ENCODE measurements around the gene RPL7A.
"Not testable (repeated sequence)": the region's sequence is repeated elsewhere in the genome, so short reads cannot be mapped to it uniquely, and the experiment has no call there.

Gene RPL7A

DNA sequence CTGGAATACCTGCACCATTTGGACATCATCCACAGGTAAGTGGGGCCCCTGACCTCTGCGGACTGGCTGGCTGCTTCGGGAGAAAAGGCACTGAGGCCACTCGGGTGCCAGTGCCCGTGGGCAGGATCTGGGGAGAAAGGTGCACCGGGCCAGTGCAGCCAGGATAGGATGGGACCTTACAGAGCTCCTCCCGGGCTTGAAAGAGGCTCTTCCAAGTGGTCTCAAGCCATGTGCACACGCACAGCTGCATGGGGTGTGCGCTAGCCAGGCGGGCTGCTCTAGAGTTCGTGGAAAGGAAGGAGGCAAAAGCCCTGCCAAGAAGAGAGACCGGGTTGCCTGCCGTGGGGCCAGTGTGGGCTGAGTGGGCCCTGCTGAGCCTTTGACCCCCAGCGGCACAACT lies 41.5 kb downstream of the RPL7A start:
- DNase-seq (ENCODE audit: low read depth, low spot score) = no peak
- Histone ChIP-seq H3K27ac (ENCODE audit: low read length) (no peak overlapping the region), H3K36me3 (ENCODE audit: control insufficient read depth, insufficient read depth, low read length) (no peaks in the 10 kb centered on the region)

DNA sequence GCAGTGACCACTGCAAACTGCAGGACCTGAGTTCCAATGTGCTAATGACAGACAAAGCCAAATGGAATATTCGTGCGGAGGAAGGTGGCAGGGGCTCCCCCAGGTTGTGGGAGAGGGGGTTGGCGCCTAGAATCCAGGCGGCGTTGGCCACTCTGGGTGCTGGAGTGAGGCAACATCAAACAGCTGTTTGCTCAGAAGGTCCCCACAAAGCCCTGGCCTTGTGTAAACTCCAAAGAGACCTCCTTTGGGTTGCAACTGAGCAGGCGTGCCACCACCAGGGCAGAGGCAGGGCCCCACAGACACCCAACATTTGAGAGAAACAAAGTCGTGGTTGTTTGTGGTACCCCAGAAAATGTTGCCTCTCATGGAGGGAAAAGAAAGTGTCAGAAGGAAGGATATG lies 42.7 kb downstream of the RPL7A start:
- Histone ChIP-seq H3K27me3 (ENCODE audit: control insufficient read depth, insufficient read depth, low read length) (no peaks in the 10 kb centered on the region), H3K27ac (ENCODE audit: low read length) (no peak overlapping the region), H3K36me3 (ENCODE audit: control insufficient read depth, insufficient read depth, low read length) (no peaks in the 10 kb centered on the region), H3K9me3 (ENCODE audit: control insufficient read depth, insufficient read depth, low read length) (no peaks in the 10 kb centered on the region), H3K4me3 (ENCODE audit: low read length) (no peak overlapping the region; the same call in 1 of the 2 replicates), H3K4me1 (ENCODE audit: control insufficient read depth, insufficient read depth, low read length) (no peaks in the 10 kb centered on the region)
- DNase-seq (ENCODE audit: low read depth, low spot score) = no peak
- no CpG with 5 or more reads among the region's 7 CpGs for WGBS (ENCODE audit: insufficient coverage, insufficient read length)

More for the DNA sequence above, 41.5 kb downstream of the RPL7A start:
- Histone ChIP-seq H3K27me3 (ENCODE audit: control insufficient read depth, insufficient read depth, low read length) (no peaks in the 10 kb centered on the region), H3K9me3 (ENCODE audit: control insufficient read depth, insufficient read depth, low read length) (no peaks in the 10 kb centered on the region), H3K4me1 (ENCODE audit: control insufficient read depth, insufficient read depth, low read length) (no peaks in the 10 kb centered on the region), H3K4me3 (ENCODE audit: low read length) (no peak overlapping the region)
- WGBS (ENCODE audit: insufficient coverage, insufficient read length) = no CpG with 5 or more reads among the region's 13 CpGs

DNA sequence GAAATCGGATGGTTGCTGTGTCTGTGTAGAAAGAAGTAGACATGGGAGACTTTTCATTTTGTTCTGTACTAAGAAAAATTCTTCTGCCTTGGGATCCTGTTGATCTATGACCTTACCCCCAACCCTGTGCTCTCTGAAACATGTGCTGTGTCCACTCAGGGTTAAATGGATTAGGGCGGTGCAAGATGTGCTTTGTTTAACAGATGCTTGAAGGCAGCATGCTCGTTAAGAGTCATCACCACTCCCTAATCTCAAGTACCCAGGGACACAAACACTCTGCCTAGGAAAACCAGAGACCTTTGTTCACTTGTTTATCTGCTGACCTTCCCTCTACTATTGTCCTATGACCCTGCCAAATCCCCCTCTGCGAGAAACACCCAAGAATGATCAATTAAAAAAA lies 43.4 kb downstream of the RPL7A start:
- H3K4me1 ChIP-seq (ENCODE audit: control insufficient read depth, insufficient read depth, low read length); H3K27ac ChIP-seq (ENCODE audit: low read length); H3K9me3 ChIP-seq (ENCODE audit: control insufficient read depth, insufficient read depth, low read length); H3K4me3 ChIP-seq (ENCODE audit: low read length); H3K36me3 ChIP-seq (ENCODE audit: control insufficient read depth, insufficient read depth, low read length); H3K27me3 ChIP-seq (ENCODE audit: control insufficient read depth, insufficient read depth, low read length); DNase-seq (ENCODE audit: low read depth, low spot score): not testable (repeated sequence)
- no CpG with 5 or more reads among the region's 4 CpGs for WGBS (ENCODE audit: insufficient coverage, insufficient read length)

DNA sequence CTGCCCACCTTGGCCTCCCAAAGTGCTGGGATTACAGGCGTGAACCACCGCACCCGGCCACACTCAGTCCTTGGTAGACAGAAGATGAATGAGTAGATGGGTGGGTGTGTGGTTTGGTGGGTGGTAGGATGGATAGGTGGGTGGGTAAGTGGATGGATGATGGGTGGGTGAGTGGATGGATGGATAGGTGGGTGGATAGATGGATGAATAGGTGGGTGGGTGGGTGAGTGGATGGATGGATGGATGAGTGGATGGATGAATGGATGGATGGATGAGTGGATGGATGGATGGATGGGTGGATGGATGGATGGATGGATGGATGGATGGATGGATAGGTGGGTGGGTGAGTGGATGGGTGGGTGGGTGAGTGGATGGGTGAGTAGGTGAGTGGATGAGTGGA lies 44.3 kb downstream of the RPL7A start:
- H3K9me3 ChIP-seq (ENCODE audit: control insufficient read depth, insufficient read depth, low read length); H3K27me3 ChIP-seq (ENCODE audit: control insufficient read depth, insufficient read depth, low read length); H3K36me3 ChIP-seq (ENCODE audit: control insufficient read depth, insufficient read depth, low read length); H3K4me3 ChIP-seq (ENCODE audit: low read length); H3K27ac ChIP-seq (ENCODE audit: low read length); DNase-seq (ENCODE audit: low read depth, low spot score); H3K4me1 ChIP-seq (ENCODE audit: control insufficient read depth, insufficient read depth, low read length): not testable (repeated sequence)
- no CpG with 5 or more reads among the region's 3 CpGs for WGBS (ENCODE audit: insufficient coverage, insufficient read length)

DNA sequence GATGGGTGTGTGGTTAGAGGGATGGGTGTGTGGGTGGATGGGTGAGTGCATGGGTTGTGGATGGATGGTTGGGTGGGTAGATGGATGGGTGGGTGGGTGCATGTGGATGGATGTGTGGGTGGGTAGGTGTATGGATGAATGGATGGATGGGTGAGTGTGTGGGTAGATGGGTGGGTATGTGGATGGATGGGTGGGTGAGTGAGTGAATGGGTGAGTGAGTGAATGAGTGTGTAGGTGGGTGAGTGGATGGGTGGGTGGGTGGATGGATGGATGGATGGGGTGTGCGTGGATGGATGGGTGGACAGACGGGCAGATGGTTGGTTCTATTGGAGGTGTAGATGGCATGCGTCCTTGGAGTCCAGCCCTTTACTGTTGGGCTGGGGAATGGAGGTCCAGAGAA lies 45.4 kb downstream of the RPL7A start:
- no peaks in the 10 kb centered on the region for H3K36me3 ChIP-seq (ENCODE audit: control insufficient read depth, insufficient read depth, low read length)
- H3K9me3 ChIP-seq (ENCODE audit: control insufficient read depth, insufficient read depth, low read length) = no peaks in the 10 kb centered on the region
- no peak overlapping the region for H3K27ac ChIP-seq (ENCODE audit: low read length)
- WGBS (ENCODE audit: insufficient coverage, insufficient read length) = no CpG with 5 or more reads among the region's 3 CpGs
- H3K4me1 ChIP-seq (ENCODE audit: control insufficient read depth, insufficient read depth, low read length) = no peaks in the 10 kb centered on the region
- no peak for DNase-seq (ENCODE audit: low read depth, low spot score)
- no peaks in the 10 kb centered on the region for H3K27me3 ChIP-seq (ENCODE audit: control insufficient read depth, insufficient read depth, low read length)
- H3K4me3 ChIP-seq (ENCODE audit: low read length) = no peak overlapping the region

DNA sequence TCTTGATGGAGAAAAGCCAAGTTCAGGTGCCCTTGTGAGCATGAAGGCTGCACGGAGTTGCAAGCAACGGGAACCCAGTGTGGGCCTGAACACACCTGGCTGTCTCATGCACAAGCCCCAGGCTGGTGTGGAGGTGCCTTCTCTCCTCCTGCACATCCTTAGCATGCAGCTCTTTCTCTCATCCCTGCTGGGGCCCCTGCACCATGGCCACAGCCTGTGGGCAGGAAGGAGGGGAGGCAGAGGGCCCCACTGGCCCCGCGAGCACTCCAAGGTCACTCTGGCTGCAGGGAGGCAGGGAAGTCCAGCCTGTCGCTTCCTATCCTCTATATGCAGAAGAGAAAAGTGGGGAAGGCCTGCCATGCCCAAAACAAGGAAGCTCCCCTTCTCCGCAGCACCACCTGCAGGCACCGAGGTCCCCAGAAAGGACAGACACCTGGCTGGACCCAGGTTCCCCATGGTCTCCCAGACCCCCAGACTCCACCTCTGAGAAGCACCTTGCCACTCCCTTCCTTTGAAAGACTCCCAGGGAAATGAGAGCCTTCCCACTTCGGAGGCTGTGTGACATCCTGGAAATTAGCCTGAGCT lies 46.8 kb downstream of the RPL7A start:
- no peaks in the 10 kb centered on the region for H3K27me3 ChIP-seq (ENCODE audit: control insufficient read depth, insufficient read depth, low read length)
- no peaks in the 10 kb centered on the region for H3K36me3 ChIP-seq (ENCODE audit: control insufficient read depth, insufficient read depth, low read length)
- H3K9me3 ChIP-seq (ENCODE audit: control insufficient read depth, insufficient read depth, low read length) = no peaks in the 10 kb centered on the region
- H3K27ac ChIP-seq (ENCODE audit: low read length) = no peak overlapping the region
- WGBS (ENCODE audit: insufficient coverage, insufficient read length) = no CpG with 5 or more reads among the region's 8 CpGs
- no peak overlapping the region for H3K4me3 ChIP-seq (ENCODE audit: low read length)
- no peak for DNase-seq (ENCODE audit: low read depth, low spot score)
- no peaks in the 10 kb centered on the region for H3K4me1 ChIP-seq (ENCODE audit: control insufficient read depth, insufficient read depth, low read length)

DNA sequence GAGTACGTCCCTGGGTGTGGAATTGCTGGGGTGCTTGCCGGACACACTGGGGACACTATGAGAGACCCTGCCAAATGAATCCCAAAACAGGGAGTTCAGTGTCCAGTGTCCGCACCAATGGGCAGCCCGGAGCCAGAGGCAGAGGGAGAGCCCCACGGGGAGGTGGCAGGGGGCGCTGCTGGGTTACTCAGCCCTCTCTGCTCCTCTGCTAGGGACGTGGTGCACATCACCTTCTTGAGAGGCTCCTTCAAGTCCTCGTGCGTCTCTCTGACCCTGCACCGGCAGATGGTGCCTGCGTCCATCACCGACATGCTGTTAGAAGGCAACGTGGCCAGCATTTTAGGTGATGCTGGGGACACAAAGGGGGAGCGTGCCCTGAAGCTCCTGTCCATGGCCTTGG lies 48.9 kb downstream of the RPL7A start:
- no peaks in the 10 kb centered on the region for H3K36me3 ChIP-seq (ENCODE audit: control insufficient read depth, insufficient read depth, low read length)
- H3K4me3 ChIP-seq (ENCODE audit: low read length) = no peak overlapping the region
- H3K27me3 ChIP-seq (ENCODE audit: control insufficient read depth, insufficient read depth, low read length) = no peaks in the 10 kb centered on the region
- no CpG with 5 or more reads among the region's 14 CpGs for WGBS (ENCODE audit: insufficient coverage, insufficient read length)
- H3K4me1 ChIP-seq (ENCODE audit: control insufficient read depth, insufficient read depth, low read length) = no peaks in the 10 kb centered on the region
- no peak for DNase-seq (ENCODE audit: low read depth, low spot score)
- H3K27ac ChIP-seq (ENCODE audit: low read length) = no peak overlapping the region
- H3K9me3 ChIP-seq (ENCODE audit: control insufficient read depth, insufficient read depth, low read length) = no peaks in the 10 kb centered on the region

DNA sequence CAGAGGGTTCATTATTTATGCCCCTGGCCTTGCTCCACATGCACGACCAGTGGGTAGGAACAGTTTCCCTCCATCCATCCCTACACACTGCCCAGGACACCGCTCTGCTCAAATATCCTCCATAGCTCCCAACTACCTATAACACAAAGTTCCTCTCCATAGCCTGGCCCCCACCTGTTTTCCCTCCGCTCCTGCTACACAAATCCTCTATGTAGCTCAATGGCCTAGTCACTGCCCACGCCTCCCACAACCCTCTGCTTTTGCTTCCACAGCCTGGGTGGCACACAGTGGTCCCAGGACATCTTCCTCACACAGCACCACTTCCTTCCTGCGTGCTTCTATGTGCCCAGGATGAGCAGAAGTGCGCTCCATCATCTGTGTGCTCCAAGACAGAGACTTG lies 49.4 kb downstream of the RPL7A start:
- no peaks in the 10 kb centered on the region for H3K9me3 ChIP-seq (ENCODE audit: control insufficient read depth, insufficient read depth, low read length)
- no peak for DNase-seq (ENCODE audit: low read depth, low spot score)
- no peaks in the 10 kb centered on the region for H3K36me3 ChIP-seq (ENCODE audit: control insufficient read depth, insufficient read depth, low read length)
- WGBS (ENCODE audit: insufficient coverage, insufficient read length) = no CpG with 5 or more reads among the region's 6 CpGs
- no peak overlapping the region for H3K4me3 ChIP-seq (ENCODE audit: low read length)
- H3K27ac ChIP-seq (ENCODE audit: low read length) = no peak overlapping the region
- H3K27me3 ChIP-seq (ENCODE audit: control insufficient read depth, insufficient read depth, low read length) = no peaks in the 10 kb centered on the region
- H3K4me1 ChIP-seq (ENCODE audit: control insufficient read depth, insufficient read depth, low read length) = no peaks in the 10 kb centered on the region

DNA sequence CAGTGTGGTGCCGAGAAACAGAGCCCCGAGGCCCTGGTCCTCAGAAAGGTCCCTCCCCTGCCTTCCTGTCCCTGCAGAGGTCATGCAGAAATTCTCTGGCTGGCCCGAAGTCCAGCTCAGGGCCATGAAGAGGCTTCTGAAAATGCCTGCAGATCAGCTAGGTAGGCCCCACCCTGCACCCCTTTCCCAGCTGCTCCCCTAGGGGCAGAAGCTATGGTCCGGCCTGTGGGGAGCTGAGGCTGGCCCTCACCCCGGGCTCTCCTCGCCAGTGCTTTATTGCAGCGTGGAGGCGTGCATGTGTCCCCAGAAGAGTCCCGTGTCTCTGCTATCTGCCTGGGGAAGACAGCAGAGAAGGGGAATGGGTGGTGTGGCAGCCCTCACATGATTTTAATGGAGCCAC lies 49.9 kb downstream of the RPL7A start:
- Histone ChIP-seq H3K27ac (ENCODE audit: low read length) (no peak overlapping the region), H3K27me3 (ENCODE audit: control insufficient read depth, insufficient read depth, low read length) (no peaks in the 10 kb centered on the region), H3K9me3 (ENCODE audit: control insufficient read depth, insufficient read depth, low read length) (no peaks in the 10 kb centered on the region), H3K4me1 (ENCODE audit: control insufficient read depth, insufficient read depth, low read length) (no peaks in the 10 kb centered on the region), H3K36me3 (ENCODE audit: control insufficient read depth, insufficient read depth, low read length) (no peaks in the 10 kb centered on the region), H3K4me3 (ENCODE audit: low read length) (no peak overlapping the region)
- DNase-seq (ENCODE audit: low read depth, low spot score) = no peak
- no CpG with 5 or more reads among the region's 9 CpGs for WGBS (ENCODE audit: insufficient coverage, insufficient read length)

DNA sequence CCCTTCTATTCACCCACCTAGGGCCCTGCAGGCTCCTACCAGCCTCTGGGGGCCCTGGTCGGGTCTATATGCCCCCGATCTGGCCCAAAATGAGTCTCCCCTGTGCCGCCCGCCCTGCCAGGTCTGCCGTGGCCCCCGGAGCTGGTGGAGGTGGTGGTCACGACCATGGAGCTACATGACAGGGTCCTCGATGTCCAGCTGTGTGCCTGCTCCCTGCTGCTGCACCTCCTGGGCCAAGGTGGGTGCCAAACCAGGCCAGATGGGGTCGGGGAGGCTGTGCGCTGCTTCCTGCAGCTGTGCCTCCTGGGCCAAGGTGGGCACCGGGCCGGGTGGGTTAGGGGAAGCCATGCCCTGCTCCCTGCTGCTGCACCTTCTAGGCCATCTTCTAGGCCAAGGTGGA lies 52.3 kb downstream of the RPL7A start:
- H3K36me3 ChIP-seq (ENCODE audit: control insufficient read depth, insufficient read depth, low read length) = 0 out of 2 replicates have a peak, but pooled peaks cover 5% of the 10 kb centered on the region
- H3K4me3 ChIP-seq (ENCODE audit: low read length) = no peak overlapping the region
- WGBS (ENCODE audit: insufficient coverage, insufficient read length) = no CpG with 5 or more reads among the region's 12 CpGs
- H3K4me1 ChIP-seq (ENCODE audit: control insufficient read depth, insufficient read depth, low read length) = no peaks in the 10 kb centered on the region
- no peaks in the 10 kb centered on the region for H3K27me3 ChIP-seq (ENCODE audit: control insufficient read depth, insufficient read depth, low read length)
- no peak for DNase-seq (ENCODE audit: low read depth, low spot score)
- no peaks in the 10 kb centered on the region for H3K9me3 ChIP-seq (ENCODE audit: control insufficient read depth, insufficient read depth, low read length)
- H3K27ac ChIP-seq (ENCODE audit: low read length) = no peak overlapping the region
